Measurements from ENCODE around the gene KRTAP5-11. TPM values are rescaled to one million over a fixed set of nuclear protein-coding genes. Genes with fewer than 3 reads are reported as not detected.
A peak's percentile ranks its signal among the peaks of the same experiment; 100 is the strongest.
"Not testable (repeated sequence)": the region's sequence is repeated elsewhere in the genome, so short reads cannot be mapped to it uniquely, and the experiment has no call there.

Gene KRTAP5-11
- total RNA-seq, 1 donor, result not detected

GRCh38 chr11:71538666-71538990 lies 44.0 kb downstream of the KRTAP5-11 start:
- no peak for DNase-seq (ENCODE audit: low read depth)
- no peak for TF ChIP-seq CTCF (IDR thresholded peaks at IDR 0.05; ENCODE audit: insufficient read depth, low read depth, low read length)
- H3K4me3 ChIP-seq (ENCODE audit: low read depth, low read length), result no peak overlapping the region

GRCh38 chr11:71537977-71538665 lies 44.6 kb downstream of the KRTAP5-11 start, which contains the start of gene KRTAP5-8:
TSS of gene KRTAP5-8 (plus strand) at chr11:71538025. CDS start at chr11:71538056, 31 bp downstream.
- peak; percentile 6 for DNase-seq (ENCODE audit: low read depth)
- H3K4me3 ChIP-seq (ENCODE audit: low read depth, low read length), result not testable (repeated sequence)

- no peak for TF ChIP-seq CTCF (IDR thresholded peaks at IDR 0.05; ENCODE audit: insufficient read depth, low read depth, low read length)
- H3K4me3 ChIP-seq (ENCODE audit: low read depth, low read length), result no peak overlapping the region
- no peak for DNase-seq (ENCODE audit: low read depth)
Measured at GRCh38 chr11:71537537-71537936, 45.1 kb downstream of the KRTAP5-11 start.

GRCh38 chr11:71535825-71536224 lies 46.9 kb downstream of the KRTAP5-11 start:
- H3K4me3 ChIP-seq (ENCODE audit: low read depth, low read length), result no peak overlapping the region
- DNase-seq (ENCODE audit: low read depth), result no peak
- TF ChIP-seq CTCF (IDR thresholded peaks at IDR 0.05; ENCODE audit: insufficient read depth, low read depth, low read length), result no peak

- DNase-seq (ENCODE audit: low read depth); H3K4me3 ChIP-seq (ENCODE audit: low read depth, low read length): not testable (repeated sequence)
Measured at GRCh38 chr11:71534711-71535608, 47.7 kb downstream of the KRTAP5-11 start.

- DNase-seq (ENCODE audit: low read depth), result no peak
- no peak overlapping the region for H3K4me3 ChIP-seq (ENCODE audit: low read depth, low read length)
- TF ChIP-seq CTCF (IDR thresholded peaks at IDR 0.05; ENCODE audit: insufficient read depth, low read depth, low read length), result no peak
Measured at GRCh38 chr11:71532036-71532610, 50.6 kb downstream of the KRTAP5-11 start.

Small RNA genes within 50 kb of the gene (small RNA-seq; reads per million reads assigned to genes)
- not detected for gene AP000867.1
- not detected for gene KRTAP5-14P

Other genes starting within 250 kb of the KRTAP5-11 start
- gene DHCR7, start 134.5 kb downstream of the KRTAP5-11 start, total RNA-seq, result 94.1 and 101 TPM in 2 replicates
- 53.5 and 71.2 TPM in 2 replicates for gene NADSYN1, start 129.7 kb downstream of the KRTAP5-11 start, total RNA-seq
- not detected in 2 replicates for gene KRTAP5-7, start 55.6 kb downstream of the KRTAP5-11 start, total RNA-seq
- not detected in 2 replicates for gene KRTAP5-8, start 44.9 kb downstream of the KRTAP5-11 start, total RNA-seq
- gene KRTAP5-9, start 34.5 kb downstream of the KRTAP5-11 start, total RNA-seq, result 0.32 TPM in 1 of 2 replicates, not detected in the other
- not detected in 2 replicates for gene KRTAP5-10, start 17.3 kb downstream of the KRTAP5-11 start, total RNA-seq